ENCODE data around the gene DLG2.
"Not testable (repeated sequence)": the region's sequence is repeated elsewhere in the genome, so short reads cannot be mapped to it uniquely, and the experiment has no call there.

Gene DLG2

GRCh38 chr11:84812471-84812969 lies 814.6 kb downstream of the DLG2 start:
- no peak overlapping the region for H3K4me3 ChIP-seq (ENCODE audit: low read depth, low read length)

DNA sequence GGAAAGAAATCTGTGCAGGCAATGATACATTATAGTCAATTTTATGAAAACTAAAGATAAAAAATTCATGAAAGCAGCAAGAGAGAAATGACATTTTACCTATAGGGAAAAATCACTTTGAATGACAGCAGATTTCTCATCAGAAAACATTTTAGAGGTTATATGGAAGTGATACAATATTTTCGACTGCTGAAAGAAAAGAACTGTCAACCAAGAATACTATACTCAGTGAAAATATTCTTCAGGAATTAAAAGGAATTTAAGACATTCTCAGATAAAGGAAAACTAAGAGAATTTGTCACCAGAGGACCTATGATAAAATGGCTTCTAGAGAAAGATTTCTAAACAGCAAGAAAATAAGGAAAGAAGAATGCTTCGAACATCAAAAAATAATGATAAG lies 820.8 kb downstream of the DLG2 start:
- no peak overlapping the region for H3K4me3 ChIP-seq (ENCODE audit: low read depth, low read length)

GRCh38 chr11:84804041-84804440 lies 823.1 kb downstream of the DLG2 start:
- no peak overlapping the region for H3K4me3 ChIP-seq (ENCODE audit: low read depth, low read length)

DNA sequence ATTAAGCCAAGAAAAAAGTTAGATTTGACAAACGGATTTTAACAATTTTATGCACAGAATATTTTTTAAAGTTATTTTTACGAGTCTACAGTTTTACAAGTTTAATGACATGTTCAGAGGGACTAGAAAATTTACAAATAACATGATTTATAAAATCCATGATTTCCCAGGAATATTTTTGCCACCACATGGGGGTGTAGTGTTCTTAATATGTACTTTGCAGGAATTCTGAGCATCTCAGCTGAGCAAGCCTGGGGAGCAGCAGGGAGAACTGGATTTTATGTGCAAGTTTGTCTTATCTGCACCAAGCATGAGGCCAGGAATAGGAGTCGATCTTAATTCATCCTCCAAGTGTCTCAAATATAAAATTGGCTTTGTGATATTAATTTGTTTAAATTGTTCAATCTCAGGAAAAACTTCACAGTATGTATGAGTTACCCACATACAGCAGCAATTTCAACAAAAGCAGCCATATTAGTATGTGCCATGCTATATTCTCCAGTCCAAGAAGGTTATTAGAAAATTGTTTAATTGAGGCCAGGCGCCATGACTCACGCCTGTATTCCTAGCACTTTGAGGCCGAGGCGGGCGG lies 826.3 kb downstream of the DLG2 start:
- H3K4me3 ChIP-seq (ENCODE audit: low read depth, low read length) = no peak overlapping the region

- no peak overlapping the region for H3K4me3 ChIP-seq (ENCODE audit: low read depth, low read length)
These were observed 828.0 kb downstream of the DLG2 start for GRCh38 chr11:84799112-84799511.

DNA sequence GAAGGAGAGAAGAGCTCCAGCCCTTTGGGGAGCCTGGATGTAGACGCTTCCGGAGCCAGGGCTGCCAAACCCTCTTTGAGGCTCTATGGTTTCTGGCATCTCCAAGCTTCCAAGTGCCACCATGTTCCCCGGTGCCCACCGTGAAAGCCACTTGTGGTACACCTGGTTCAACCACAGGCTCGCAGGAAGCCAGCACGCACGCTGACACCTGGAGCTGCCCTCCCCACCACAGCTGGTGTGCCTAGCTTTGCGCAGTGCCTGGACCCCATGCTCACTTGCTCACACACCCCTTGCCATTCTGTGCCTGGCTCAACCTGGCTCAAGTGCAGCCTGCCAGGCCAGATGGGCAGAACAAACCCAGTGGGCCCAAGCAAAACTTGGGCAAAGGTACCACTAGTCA lies 831.4 kb downstream of the DLG2 start:
- no peak overlapping the region for H3K4me3 ChIP-seq (ENCODE audit: low read depth, low read length)

- no peak overlapping the region for H3K4me3 ChIP-seq (ENCODE audit: low read depth, low read length)
These were observed 832.3 kb downstream of the DLG2 start for GRCh38 chr11:84794663-84795443.

DNA sequence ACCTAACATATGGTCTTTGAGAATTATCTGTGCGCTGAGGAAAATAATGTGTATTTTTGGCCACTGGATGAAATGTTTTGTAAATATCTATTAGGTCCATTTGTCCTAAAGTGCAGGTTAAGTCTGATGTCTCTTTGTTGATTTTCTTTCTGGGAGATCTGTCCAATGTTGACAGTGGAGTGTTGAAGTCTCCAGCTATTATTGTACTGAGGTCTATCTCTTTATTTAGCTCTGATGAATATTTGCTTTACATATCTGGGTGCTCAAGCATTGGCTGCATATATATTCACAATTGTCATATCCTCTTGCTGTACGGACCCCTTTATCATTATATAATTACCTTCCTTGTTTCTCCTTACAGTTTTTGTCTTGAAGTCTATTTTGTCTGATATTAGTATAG lies 833.8 kb downstream of the DLG2 start:
- H3K4me3 ChIP-seq (ENCODE audit: low read depth, low read length) = no peak overlapping the region

DNA sequence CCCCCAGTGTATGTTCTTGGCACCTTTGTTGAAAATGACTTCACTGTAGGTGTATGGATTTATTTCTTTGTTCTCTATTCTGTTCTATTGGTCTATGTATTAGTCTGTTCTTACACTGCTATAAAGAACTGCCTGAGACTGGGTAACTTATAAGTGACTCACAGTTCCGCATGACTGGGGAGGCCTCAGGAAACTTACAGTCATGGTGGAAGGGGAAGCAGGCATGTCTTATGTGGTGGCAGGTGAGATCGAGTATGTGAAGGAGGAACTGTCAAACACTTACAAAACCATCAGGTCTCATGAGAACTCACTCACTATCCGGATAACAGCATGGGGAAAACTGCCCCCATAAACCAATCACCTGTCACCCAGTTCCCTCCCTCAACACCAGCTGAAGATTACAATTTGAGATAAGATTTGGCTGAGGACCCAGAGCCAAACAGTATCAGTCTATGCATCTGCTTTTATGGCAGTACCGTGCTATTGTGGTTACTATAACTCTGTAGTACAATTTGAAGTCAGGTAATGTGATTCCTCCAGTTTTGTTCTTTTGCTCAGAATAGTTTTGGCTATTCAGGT lies 836.2 kb downstream of the DLG2 start:
- H3K4me3 ChIP-seq (ENCODE audit: low read depth, low read length) = no peak overlapping the region

DNA sequence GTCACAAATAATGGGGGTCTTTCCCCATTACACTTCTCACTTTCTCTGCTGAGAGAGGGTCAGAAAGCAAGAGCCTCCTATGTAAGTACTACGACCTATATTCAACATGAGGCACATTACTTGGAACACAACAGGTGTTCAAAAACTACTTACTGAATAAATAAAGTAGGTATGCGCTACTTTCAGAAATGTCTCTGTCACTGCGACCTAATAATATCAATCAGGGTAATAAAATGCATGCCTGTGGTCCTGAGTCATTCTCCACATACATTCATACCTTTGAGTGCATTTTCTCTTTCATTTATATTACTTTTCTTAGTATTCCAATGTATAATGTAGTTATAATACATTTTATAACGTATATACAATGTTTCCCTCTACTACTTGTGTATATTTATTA lies 838.9 kb downstream of the DLG2 start:
- H3K4me3 ChIP-seq (ENCODE audit: low read depth, low read length) = no peak overlapping the region

DNA sequence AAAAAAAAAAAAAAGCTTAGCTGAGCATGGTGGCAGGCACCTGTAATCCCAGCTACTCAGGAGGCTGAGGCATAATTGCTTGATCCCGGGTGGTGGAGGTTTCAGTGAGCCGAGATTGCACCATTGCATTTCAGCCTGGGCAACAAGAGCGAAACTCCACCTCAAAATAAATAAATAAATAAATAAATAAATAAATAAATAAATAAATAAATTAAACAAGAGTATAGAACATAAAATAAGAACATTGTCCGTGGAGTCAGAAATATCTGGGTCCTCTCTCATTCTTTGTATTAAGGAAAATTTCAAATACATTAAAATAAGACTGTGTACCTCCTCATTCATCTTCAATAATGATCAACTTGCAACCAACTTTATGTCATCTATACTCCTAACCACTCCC lies 843.0 kb downstream of the DLG2 start:
- H3K4me3 ChIP-seq (ENCODE audit: low read depth, low read length) = not testable (repeated sequence)

GRCh38 chr11:84780689-84781293 lies 846.4 kb downstream of the DLG2 start:
- no peak overlapping the region for H3K4me3 ChIP-seq (ENCODE audit: low read depth, low read length)

DNA sequence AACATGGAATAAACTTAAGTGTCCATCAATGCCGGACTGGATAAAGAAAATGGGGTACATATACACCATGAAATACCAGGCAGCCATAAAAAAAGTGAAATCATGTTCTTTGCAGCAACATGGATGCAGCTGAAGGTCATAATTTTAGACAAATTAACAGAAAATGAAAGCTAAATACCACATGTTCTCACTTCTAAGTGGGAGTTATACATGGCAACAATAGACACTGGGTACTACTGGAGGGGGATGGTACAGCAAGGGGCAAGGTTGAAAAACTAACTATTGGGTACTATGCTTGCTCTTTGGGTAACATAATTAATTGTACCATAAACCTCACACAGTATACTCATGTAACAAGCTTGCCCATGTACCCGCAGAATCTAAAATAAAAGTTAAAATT lies 851.6 kb downstream of the DLG2 start:
- H3K4me3 ChIP-seq (ENCODE audit: low read depth, low read length) = no peak overlapping the region

- no peak overlapping the region for H3K4me3 ChIP-seq (ENCODE audit: low read depth, low read length)
These were observed 863.2 kb downstream of the DLG2 start for GRCh38 chr11:84763931-84764330.

DNA sequence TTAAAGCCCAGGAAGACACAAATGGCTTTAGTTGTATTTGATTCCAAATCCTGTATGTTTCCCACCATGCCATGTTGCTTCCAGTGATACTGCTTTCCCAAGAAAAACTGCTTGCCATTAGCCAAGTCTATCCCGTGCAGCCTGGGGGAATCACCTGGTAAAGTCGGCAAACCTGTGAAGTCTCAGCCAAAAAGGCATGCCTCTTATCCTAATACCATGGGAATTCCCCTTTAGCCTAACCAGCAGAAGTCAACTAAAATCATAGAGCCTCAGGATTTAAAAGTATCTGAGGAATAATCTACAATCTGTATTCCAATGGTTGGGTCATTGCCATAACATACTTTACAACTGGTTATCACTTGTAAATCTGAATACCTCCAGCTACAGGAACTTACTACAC lies 869.4 kb downstream of the DLG2 start:
- no peak overlapping the region for H3K4me3 ChIP-seq (ENCODE audit: low read depth, low read length)

GRCh38 chr11:84751371-84751770 lies 875.8 kb downstream of the DLG2 start:
- H3K4me3 ChIP-seq (ENCODE audit: low read depth, low read length) = no peak overlapping the region

- H3K4me3 ChIP-seq (ENCODE audit: low read depth, low read length) = no peak overlapping the region
These were observed 879.3 kb downstream of the DLG2 start for GRCh38 chr11:84747871-84748270.

DNA sequence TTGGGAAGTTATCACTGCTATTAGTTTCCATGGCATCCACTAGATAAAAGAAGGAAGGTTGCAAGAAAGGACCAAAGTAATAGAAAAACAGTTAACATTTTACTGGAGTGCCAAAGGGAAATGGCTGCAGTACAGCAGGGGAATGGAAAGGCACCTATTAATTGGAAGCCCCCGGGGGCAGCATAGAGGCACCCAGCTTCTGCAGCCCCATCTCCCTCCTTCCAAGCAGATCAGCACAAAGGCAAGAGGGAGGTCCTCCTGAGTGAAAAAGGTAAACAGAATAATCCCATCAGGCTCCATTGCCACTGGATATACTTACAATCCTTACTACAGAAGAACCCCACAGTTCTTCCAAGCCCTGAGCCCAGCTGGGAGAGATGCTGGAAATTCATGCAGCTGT lies 887.1 kb downstream of the DLG2 start:
- no peak overlapping the region for H3K4me3 ChIP-seq (ENCODE audit: low read depth, low read length)

- H3K4me3 ChIP-seq (ENCODE audit: low read depth, low read length) = no peak overlapping the region
These were observed 902.9 kb downstream of the DLG2 start for GRCh38 chr11:84724256-84724655.

DNA sequence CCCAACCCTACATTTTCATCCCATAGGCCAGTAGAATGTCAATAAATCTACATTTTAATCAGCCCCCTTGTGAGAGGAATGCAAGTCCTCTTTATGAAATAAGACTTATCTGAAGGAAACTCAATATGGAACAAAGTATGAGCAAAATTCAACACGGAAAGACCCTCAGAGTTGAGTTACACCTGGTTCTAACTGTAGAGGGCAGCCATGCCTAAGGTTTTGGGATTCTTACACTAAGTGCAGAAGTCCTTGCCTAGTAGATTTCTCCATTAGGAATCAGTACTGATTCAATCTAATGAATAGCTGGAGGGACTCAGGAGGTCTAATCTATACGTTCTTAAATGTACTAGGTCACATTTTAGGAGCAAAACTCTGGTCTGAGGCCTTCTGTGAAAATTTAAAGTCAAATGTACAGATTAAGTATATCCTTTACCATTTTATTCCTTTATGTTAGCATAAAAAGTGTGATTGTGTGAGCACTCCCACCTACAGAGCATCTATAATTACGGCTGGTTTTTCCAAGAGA lies 904.5 kb downstream of the DLG2 start:
- H3K4me3 ChIP-seq (ENCODE audit: low read depth, low read length) = no peak overlapping the region

DNA sequence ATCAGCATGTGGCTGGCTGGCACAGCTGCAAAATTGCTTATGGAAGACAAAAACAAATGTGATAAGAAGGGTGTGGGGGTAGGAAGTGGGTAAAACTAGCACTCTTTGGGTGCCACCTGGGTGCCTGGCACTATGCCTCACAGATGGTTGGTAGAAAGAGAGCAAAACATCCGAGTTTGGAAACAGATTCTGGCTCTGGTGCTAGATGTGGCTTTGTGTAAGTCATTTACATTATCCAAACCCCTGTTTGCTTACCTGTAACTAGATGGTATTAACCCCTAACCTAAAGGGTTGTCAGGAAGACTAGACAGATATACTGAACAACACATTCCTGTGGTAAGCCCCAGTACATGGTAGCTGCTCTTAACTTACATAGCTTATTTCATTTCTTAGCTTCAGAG lies 905.6 kb downstream of the DLG2 start:
- H3K4me3 ChIP-seq (ENCODE audit: low read depth, low read length) = no peak overlapping the region
